OCI-M1 (cell line): ENCODE measurements around the gene ITGA8.
"Not testable (repeated sequence)": the region's sequence is repeated elsewhere in the genome, so short reads cannot be mapped to it uniquely, and the experiment has no call there.

Source experiments
- DNase-seq: peaks from one replicate; lab custom pipeline; 2025; lab: John Stamatoyannopoulos, UW

The ITGA8 gene

DNA sequence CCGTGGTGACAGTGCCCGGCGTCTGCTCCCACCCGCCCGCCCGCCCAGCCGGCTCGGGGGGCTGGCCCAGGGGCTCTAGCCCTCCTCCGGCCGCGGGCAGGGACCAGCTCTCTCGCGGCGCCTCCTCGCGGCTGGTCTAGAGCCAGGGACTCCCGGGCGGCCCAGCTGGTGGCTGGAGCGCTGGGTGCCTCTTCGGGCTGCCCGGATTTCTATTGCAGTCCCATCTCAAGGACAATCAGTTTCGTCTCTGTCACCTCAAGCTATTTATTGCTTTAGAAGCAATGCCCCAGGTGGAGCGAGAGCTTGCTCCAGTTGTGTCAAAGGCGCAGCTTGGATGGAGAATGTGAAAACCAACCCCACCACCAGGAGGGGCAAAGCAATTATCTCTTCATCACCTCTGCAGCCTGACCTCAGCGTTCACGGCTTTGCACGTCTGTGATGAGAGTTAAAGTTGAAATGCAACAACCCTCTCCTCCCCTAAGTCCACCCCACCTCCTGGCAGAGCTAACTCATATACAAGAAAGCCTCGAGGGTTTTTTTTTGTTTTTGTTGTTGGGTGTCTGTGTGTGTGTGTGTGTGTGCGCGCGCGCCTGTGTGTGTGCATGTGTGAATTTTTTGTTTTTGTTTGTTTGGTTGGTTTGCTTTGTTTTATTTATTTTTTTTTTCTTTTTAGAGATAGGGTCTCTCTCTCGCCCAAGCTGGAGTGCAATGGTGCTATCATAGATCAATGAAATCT is at the start of gene ITGA8:
TSS of gene ITGA8 (minus strand) at position 24 of the 736 bp plus-strand sequence. CDS start 151 bp downstream, outside the sequence.
- peak; percentile 88 for DNase-seq

GRCh38 chr10:15764892-15765454 is 45.3 kb upstream of the ITGA8 start:
- no peak for DNase-seq

- no peak for DNase-seq
These were observed 43.3 kb upstream of the ITGA8 start for GRCh38 chr10:15763006-15763405.

DNA sequence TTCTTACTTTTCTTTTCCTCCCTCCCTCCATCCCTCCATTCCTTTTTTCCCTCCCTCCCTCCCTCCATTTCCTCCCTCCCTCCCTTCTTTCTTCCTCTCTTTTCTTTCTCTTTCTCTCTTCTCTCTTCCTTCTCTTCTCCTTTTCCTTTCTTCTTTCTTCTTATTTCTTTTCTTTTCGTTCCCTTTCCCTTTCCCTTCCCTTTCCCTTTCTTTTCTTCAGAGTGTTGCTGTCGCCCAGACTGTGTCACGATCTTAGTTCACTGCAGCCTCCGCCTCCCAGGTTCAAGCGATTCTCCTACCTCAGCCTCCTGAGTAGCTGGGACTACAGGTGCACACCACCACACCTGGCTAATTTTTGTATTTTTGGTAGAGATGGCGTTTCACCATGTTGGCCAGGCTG is 42.5 kb upstream of the ITGA8 start:
- not testable (repeated sequence) for DNase-seq

- not testable (repeated sequence) for DNase-seq
These were observed 41.5 kb upstream of the ITGA8 start for GRCh38 chr10:15761224-15761623.

DNA sequence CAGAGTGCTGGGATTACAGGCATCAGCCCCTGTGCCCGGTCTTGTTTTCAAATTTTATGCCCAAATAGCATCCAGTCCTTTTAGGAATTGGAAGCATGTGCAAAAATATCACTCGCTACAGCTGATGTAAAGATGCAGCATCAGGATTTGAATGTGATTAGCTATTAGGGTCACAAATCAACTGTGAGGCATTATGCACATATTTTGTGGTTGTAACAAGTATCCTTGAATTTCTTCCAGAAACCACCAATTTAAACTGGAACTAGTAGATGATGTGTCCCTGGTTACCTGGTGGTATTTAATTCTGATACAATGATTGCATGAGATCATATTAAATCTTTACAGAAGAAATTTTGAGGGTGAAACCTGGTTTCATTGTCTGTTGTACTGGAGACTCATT is 41.0 kb upstream of the ITGA8 start:
- no peak for DNase-seq

- DNase-seq, result no peak
These were observed 39.5 kb upstream of the ITGA8 start for GRCh38 chr10:15759265-15759664.

GRCh38 chr10:15758618-15759017 is 38.9 kb upstream of the ITGA8 start:
- DNase-seq, result no peak

DNA sequence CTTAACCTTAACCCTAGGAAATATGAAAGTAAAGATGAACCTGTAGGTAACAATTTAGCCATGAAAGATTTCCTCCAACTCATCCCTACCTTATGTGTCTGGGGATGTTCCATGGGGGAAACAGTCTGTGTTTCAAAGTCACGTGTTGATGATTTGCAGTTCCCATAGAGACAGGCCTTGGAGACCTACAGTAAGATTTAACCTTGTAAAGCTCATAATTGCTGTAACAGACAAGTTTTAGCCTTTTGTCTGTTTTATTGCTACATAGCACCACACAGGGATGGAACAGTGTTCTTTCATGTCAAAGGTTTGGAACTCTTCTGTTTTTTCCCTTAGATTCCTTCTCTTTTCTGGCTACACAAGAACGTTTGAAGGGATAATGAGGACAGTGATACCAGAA is 35.2 kb upstream of the ITGA8 start:
- no peak for DNase-seq

DNA sequence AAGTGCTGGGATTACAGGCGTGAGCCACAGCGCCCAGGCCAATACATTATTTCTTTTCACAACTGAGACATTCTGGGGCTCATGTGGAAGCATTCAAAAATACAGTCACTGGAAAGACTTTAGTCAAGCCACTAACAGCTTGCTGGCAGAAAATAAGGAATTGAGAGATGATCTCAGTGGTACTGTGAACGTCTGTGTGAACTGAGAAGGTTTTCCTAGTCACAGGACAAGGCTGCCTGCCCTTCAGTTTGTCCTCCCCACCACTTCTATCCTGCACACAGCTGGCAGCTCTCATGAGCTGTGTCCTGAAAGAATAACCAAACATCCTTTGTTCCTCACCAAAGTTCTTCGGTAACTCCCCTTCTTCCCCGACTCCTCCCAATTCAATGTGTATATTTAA is 31.3 kb upstream of the ITGA8 start:
- DNase-seq, result no peak

DNA sequence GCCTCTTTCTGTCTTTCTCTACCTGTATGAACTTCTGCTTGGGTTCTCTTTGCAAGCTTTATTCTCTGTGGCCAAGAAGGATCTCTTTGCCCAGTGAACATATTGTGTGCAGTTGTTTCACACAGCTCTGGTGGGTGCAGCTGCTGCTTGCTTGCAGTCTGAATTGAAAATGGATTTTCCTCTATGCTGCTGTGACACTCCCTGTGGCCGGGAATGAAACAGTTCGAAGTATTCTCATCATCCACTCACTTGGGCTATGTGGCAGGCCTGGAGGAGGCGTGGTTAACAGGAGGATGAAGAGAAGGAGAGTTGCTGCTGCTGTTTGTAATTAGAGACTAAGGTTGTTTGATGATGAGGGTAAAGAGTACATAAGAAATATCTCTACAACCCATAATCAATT is 28.4 kb upstream of the ITGA8 start:
- peak; percentile 20 for DNase-seq

- DNase-seq, result no peak
These were observed 27.9 kb upstream of the ITGA8 start for GRCh38 chr10:15747632-15748031.

- DNase-seq, result no peak
These were observed 26.0 kb upstream of the ITGA8 start for GRCh38 chr10:15745751-15746150.

GRCh38 chr10:15744217-15744865 is 24.6 kb upstream of the ITGA8 start:
- DNase-seq, result peak; percentile 85

GRCh38 chr10:15743443-15743842 is 23.7 kb upstream of the ITGA8 start:
- DNase-seq, result no peak

GRCh38 chr10:15742836-15743235 is 23.1 kb upstream of the ITGA8 start:
- no peak for DNase-seq

DNA sequence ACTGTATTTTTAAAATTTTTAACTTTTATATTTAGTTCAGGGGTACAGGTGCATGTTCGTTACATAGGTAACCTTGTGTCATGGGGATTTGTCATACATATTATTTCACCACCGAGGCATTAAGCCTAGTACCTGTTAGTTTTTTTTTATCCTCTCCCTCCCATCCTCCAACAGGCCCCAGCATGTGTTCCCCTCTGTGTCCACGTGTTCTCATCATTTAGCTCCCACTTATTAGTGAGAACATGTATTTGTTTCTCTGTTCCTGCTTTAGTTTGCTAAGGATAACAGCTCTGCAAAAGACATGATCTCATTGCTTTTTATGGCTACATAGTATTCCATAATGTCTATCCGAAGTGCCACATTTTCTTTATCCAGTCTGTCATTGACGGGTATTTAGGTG is 22.4 kb upstream of the ITGA8 start:
- DNase-seq, result no peak

DNA sequence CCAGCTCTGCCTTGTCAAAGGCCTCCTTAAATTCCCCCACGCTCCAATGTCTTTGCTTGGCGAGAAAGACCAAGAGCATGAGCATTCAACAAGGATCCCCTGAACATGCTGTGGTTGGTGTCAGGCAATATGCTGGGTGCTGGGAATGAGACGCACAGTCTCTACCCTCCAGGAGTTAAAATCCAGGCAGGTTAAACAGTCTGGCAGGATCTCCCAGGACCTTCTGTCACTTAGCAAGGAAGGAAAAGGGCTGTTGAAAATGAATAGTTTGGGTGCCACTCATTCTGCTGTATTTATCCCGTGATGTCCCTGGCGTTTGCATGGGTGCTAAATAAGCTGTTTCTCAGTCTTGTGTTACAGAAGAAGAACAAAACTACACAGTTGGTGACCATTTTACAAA is 21.9 kb upstream of the ITGA8 start:
- no peak for DNase-seq

DNA sequence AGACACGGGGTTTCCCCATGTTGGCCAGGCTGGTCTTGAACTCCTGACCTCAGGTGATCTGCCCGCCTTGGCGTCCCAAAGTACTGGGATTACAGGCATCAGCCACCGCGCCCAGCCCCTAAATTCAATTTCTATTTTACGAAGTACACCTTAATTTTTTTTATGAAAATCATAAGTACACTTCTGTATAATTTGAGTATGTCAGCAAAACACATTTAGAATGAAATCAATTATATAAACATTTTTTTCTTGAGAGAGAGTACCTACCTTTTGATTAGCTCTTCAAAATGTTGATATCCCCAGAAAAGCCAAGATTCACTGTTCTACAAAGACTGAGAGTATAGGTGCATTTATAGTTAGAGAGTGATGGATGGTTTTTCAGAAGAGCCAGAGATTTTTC is 20.5 kb upstream of the ITGA8 start:
- DNase-seq, result no peak

DNA sequence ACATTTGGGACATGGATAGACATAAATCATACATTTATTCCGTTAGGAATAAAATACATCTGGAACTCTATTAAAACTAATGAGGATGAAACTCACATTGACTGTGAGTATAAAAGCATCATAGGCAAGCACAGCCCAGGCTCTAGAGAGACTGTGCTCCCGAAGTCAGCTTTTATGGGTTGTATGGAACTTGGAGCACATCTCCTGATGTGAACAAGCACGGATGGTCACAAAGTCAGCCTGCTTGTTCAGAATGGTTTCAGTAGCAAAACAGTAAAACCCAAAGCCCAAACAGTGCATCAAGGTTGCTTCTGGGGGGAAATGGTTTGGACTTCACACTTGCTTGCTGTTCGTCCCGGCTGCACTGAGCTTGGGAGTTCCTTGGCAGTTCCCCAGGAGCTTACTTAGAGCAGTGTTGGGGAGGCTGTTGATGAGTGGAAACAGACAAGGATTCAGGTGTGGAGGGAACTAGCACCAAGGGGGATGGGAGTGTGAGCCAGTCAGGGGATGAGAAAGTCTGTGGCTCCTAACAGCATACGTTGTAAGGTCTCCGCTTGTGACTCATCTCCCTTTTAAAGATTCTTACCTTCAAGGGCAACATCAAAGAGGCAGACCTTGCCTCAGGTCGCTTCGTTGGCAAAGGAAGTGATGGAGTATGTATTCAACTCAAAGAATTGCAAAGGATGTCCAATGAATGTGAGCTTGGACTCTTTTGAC is 19.7 kb upstream of the ITGA8 start:
- DNase-seq, result no peak

- no peak for DNase-seq
These were observed 18.7 kb upstream of the ITGA8 start for GRCh38 chr10:15738270-15738925.

DNA sequence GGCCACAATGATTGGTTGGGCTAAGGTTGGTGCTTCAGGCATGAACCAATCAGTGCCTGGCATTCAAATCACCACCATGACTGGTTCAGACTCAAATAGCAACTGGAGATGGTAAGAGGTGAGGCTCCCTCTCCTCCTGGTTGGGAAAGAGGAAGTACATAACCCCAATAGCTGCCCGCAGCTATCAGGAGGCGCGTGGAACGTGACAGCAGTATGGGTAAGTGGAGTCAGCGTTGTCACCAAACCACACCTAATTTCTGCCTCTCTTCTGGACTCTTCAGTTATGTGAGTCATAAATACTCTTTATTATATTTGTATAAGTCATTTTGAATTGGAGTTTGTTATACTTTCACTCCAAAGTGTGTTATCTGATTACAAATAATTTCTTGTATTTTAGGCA is 17.9 kb upstream of the ITGA8 start:
- DNase-seq, result peak; percentile 43
